HepG2 (cell line): Measurements from ENCODE around the gene NTM.

Experiments used
- FOXP1 ChIP-seq, 2 experiments: fragments of 450-650 bp in 1 of 2; IDR thresholded peaks; 2 replicates each; pipeline ENCODE4 v1.6.1; 2017 to 2018; ENCODE audit warnings: antibody characterized with exemption in 1 of 2
- ZNF616 ChIP-seq: sonication (generic); formaldehyde crosslinking; IDR thresholded peaks from 2 replicates; pipeline ENCODE4 v1.5.0; 2020; ENCODE audit warnings: low read depth, mild to moderate bottlenecking, missing genetic modification reagents

DNA sequence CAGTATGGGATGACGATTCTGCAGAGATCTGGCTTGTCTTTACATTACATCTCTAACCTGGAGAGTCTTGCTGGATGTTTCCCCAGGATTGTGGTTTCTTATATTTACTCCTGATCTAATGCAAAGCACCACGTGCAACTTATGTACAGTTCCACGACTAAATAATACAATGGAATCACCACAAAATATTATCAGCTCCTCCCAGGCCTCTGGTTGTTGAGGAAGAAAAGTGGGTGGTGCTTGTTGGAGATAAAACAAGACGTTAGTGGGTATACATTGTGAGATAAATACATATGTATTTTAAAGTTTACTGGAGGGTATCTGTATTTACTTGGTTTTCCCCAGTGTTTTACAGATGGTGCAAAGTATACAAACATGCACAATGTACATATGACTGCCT is 569.7 kb downstream of the NTM start:
- TF ChIP-seq FOXP1 (IDR thresholded peaks at IDR 0.05) (no peak), FOXP1 (CRISPR knock-in tag; IDR thresholded peaks at IDR 0.05) (no peak), ZNF616 (CRISPR knock-in tag) (no peak)
